Right lobe of liver (tissue), 6 donors: Measurements from ENCODE around the gene PCDHA6. TPM values are rescaled to one million over a fixed set of nuclear protein-coding genes. Genes with fewer than 3 reads are reported as not detected.
"Not testable (repeated sequence)": the region's sequence is repeated elsewhere in the genome, so short reads cannot be mapped to it uniquely, and the experiment has no call there.

Experiments used
- ATAC-seq, 4 donors: fragments of 200-7000 bp; cut with Tn5 transposase; one replicate each; pipeline ENCODE4 v1.9.1; 2020; ENCODE audit warnings: mild to moderate bottlenecking in 4 of 4, moderate library complexity in 4 of 4
- DNase-seq, 3 donors: peaks; one replicate each; pipeline ENCODE4 v3.0.0-alpha.2; 2020
- H3K27ac ChIP-seq, 3 donors: fragments of 200-600 bp; one replicate each; pipeline ENCODE4 v1.8.0; 2022
- H3K27me3 ChIP-seq, 2 donors: fragments of 200-600 bp; one replicate each; pipeline ENCODE4 v1.8.0; 2022
- H3K36me3 ChIP-seq, 4 donors: fragments of 200-600 bp; sonication (generic) in 1 of 4; one replicate each; pipeline versions ENCODE4 v1.5.1 to v1.8.0; 2017 to 2022; ENCODE audit warnings: control low read depth in 1 of 4
- H3K4me1 ChIP-seq, 4 donors: fragments of 200-600 bp; sonication (generic) in 1 of 4; one replicate each; pipeline versions ENCODE4 v1.5.1 to v1.8.0; 2017 to 2022; ENCODE audit warnings: control low read depth in 1 of 4
- H3K4me3 ChIP-seq, 3 donors: fragments of 200-600 bp; one replicate each; pipeline ENCODE4 v1.8.0; 2022
- H3K9me3 ChIP-seq, 4 donors: fragments of 200-600 bp; sonication (generic) in 1 of 4; one replicate each; pipeline versions ENCODE4 v1.5.1 to v1.8.0; 2017 to 2022; ENCODE audit warnings: control low read depth in 1 of 4
- POLR2A ChIP-seq: fragments of 450-650 bp; IDR thresholded peaks from one replicate; pipeline ENCODE4 v1.6.1; 2017; ENCODE audit warnings: antibody characterized with exemption, mild to moderate bottlenecking
- WGBS: methylation state at CpG from one replicate; pipeline ENCODE4 v1.1.6; 2018; ENCODE audit warnings: low coverage, low lambda C conversion rate; ENCODE audit not compliant: insufficient coverage; ENCODE audit errors: missing lambda C conversion rate; 5-methylcytosine and 5-hydroxymethylcytosine counted together
- intact Hi-C, 2 donors: fragments of 100-400 bp; cut with DNase I; formaldehyde crosslinking; loops; one replicate each; pipeline versions ENCODE4 v1.11.2 to v1.14.1; 2022
- total RNA-seq, 6 experiments: library from RNA; depleted of rRNA in 2 of 6; stranded (reverse); fragments of >200 nt in 2 of 6; fragmentation: NEBNext Ultra II Directional in 3 of 6; extraction: Animal tissue kit (Norgen Biotek cat#: 25700) in 3 of 6; gene quantifications; one replicate each; pipeline versions ENCODE4 v1.1.0 to v1.2.4, GENCODE V29; 2016 to 2023
- TF ChIP-seq, protein P1 (sequence below), 4 donors: fragments of 200-600 bp in 3 of 4; fragments of 450-650 bp in 1 of 4; IDR thresholded peaks; one replicate each; pipeline versions ENCODE4 v1.5.1 to v1.8.0; 2016 to 2022; ENCODE audit warnings: antibody characterized with exemption in 4 of 4, mild to moderate bottlenecking in 2 of 4
- donor health status: DM: no; HTN: yes; CAD: no.
- donor health status: DM: no; HTN: no; CAD: no.
- donor health status: DM: no; HTN: no; CAD: no.
- donor health status: DM: no; HTN: yes; CAD: no.
- donor health status: DM: no; HTN: yes; CAD: no.

PCDHA6 gene
- total RNA-seq, 6 experiments from 2014 or later, result 0.12 TPM; not detected in 5

GRCh38 chr5:140791089-140791488 is 36.7 kb upstream of the PCDHA6 start:
- H3K27ac ChIP-seq, result no peak overlapping the region
- ATAC-seq, result no peak
- H3K9me3 ChIP-seq, result peaks cover 0 to 13% (median 3%) of the 10 kb centered on the region in 4 donors
- DNase-seq, result no peak
- TF ChIP-seq, protein P1, sequence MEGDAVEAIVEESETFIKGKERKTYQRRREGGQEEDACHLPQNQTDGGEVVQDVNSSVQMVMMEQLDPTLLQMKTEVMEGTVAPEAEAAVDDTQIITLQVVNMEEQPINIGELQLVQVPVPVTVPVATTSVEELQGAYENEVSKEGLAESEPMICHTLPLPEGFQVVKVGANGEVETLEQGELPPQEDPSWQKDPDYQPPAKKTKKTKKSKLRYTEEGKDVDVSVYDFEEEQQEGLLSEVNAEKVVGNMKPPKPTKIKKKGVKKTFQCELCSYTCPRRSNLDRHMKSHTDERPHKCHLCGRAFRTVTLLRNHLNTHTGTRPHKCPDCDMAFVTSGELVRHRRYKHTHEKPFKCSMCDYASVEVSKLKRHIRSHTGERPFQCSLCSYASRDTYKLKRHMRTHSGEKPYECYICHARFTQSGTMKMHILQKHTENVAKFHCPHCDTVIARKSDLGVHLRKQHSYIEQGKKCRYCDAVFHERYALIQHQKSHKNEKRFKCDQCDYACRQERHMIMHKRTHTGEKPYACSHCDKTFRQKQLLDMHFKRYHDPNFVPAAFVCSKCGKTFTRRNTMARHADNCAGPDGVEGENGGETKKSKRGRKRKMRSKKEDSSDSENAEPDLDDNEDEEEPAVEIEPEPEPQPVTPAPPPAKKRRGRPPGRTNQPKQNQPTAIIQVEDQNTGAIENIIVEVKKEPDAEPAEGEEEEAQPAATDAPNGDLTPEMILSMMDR (IDR thresholded peaks at IDR 0.05), result no peak
- no peak for TF ChIP-seq POLR2A
- H3K4me1 ChIP-seq, result no peaks in the 10 kb centered on the region
- H3K27me3 ChIP-seq, result peaks cover 0 to 5% of the 10 kb centered on the region in 2 donors
- no peaks in the 10 kb centered on the region for H3K36me3 ChIP-seq
- no peak overlapping the region for H3K4me3 ChIP-seq
- 34% methylated on average over 2 of the region's 2 CpGs for WGBS
- intact Hi-C loops, result no loop called here

GRCh38 chr5:140794595-140795258 is 33.0 kb upstream of the PCDHA6 start, which contains the start of gene PCDHA2:
Gene PCDHA2, plus strand, starts transcription at chr5:140794852.
- Histone ChIP-seq H3K27ac (no peak within 1 kb of the TSS), H3K4me3 (no peak within 1 kb of the TSS), H3K4me1 (no peaks in the 10 kb centered on the region), H3K36me3 (no peaks in the 10 kb centered on the region), H3K9me3 (peaks cover 0 to 5% (median 2%) of the 10 kb centered on the region in 4 donors), H3K27me3 (peaks cover 0 to 5% of the 10 kb centered on the region in 2 donors)
- WGBS, result 15% methylated on average over 17 of the region's 27 CpGs
- no peak for ATAC-seq
- no peak for DNase-seq
- intact Hi-C loops, result no loop called here
- TF ChIP-seq POLR2A, result no peak
- TF ChIP-seq, protein P1 (IDR thresholded peaks at IDR 0.05), result no peak

DNA sequence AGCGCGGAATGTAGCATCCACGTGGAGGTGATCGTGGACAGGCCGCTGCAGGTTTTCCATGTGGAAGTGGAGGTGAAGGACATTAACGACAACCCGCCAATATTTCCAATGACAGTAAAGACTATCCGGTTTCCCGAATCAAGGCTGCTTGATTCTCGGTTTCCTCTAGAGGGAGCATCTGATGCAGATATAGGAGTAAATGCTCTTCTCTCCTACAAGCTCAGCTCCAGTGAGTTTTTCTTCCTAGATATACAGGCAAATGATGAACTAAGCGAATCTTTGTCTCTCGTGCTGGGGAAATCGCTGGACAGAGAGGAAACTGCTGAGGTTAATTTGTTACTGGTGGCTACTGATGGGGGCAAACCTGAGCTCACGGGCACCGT is 32.5 kb upstream of the PCDHA6 start:
- intact Hi-C loops, result no loop called here
- Histone ChIP-seq H3K27ac (no peak overlapping the region), H3K4me3 (no peak overlapping the region), H3K36me3 (no peaks in the 10 kb centered on the region), H3K4me1 (no peaks in the 10 kb centered on the region), H3K27me3 (peaks cover 0 to 5% of the 10 kb centered on the region in 2 donors), H3K9me3 (peaks cover 0 to 5% (median 2%) of the 10 kb centered on the region in 4 donors)
- TF ChIP-seq, protein P1 (IDR thresholded peaks at IDR 0.05), result no peak
- no peak for TF ChIP-seq POLR2A
- DNase-seq (no peak), ATAC-seq (no peak)
- WGBS, result 14% methylated on average over 15 of the region's 15 CpGs

DNA sequence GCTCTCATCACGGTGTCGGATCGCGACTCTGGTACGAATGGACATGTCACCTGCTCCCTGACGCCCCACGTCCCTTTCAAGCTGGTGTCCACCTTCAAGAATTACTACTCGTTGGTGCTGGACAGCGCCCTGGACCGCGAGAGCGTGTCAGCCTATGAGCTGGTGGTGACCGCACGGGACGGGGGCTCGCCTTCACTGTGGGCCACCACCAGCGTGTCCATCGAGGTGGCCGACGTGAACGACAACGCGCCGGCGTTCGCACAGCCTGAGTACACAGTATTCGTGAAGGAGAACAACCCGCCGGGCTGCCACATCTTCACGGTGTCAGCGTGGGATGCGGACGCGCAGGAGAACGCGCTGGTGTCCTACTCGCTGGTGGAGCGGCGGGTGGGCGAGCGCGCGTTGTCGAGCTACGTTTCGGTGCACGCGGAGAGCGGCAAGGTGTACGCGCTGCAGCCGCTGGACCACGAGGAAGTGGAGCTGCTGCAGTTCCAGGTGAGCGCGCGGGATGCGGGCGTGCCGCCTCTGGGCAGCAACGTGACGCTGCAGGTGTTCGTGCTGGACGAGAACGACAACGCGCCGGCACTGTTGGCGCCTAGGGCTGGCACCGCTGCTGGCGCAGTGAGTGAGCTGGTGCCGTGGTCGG is 31.6 kb upstream of the PCDHA6 start:
- H3K9me3 ChIP-seq, H3K27me3 ChIP-seq, H3K36me3 ChIP-seq, ATAC-seq, intact Hi-C loops, H3K4me1 ChIP-seq, H3K4me3 ChIP-seq, H3K27ac ChIP-seq: not testable (repeated sequence)
- 71% methylated on average over 21 of the region's 72 CpGs for WGBS
- DNase-seq, result peak in 1 of 3 donors; percentile 46

DNA sequence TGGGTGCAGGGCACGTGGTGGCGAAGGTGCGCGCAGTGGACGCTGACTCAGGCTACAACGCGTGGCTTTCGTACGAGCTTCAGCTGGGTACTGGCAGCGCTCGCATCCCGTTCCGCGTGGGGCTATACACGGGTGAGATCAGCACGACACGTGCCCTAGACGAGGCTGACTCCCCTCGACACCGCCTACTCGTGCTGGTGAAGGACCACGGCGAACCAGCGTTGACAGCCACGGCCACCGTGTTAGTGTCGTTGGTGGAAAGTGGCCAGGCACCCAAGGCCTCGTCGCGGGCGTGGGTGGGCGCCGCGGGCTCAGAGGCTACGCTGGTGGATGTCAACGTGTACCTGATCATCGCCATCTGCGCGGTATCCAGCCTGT is 31.1 kb upstream of the PCDHA6 start:
- no peaks in the 10 kb centered on the region for H3K36me3 ChIP-seq
- intact Hi-C loops, result no loop called here
- TF ChIP-seq, protein P1 (IDR thresholded peaks at IDR 0.05), result no peak
- no peak for TF ChIP-seq POLR2A
- peaks cover 0 to 5% of the 10 kb centered on the region in 2 donors for H3K27me3 ChIP-seq
- H3K9me3 ChIP-seq, result peaks cover 0 to 7% (median 3%) of the 10 kb centered on the region in 4 donors
- H3K4me3 ChIP-seq, result no peak overlapping the region
- H3K27ac ChIP-seq, result no peak overlapping the region
- H3K4me1 ChIP-seq, result no peaks in the 10 kb centered on the region
- DNase-seq (no peak), ATAC-seq (no peak)
- WGBS, result no CpG with 5 or more reads among the region's 39 CpGs
